ENCODE measurements around the gene ACOT4.
A peak's percentile ranks its signal among the peaks of the same experiment; 100 is the strongest.
"Not testable (repeated sequence)": the region's sequence is repeated elsewhere in the genome, so short reads cannot be mapped to it uniquely, and the experiment has no call there.

ACOT4 gene

GRCh38 chr14:73591690-73592449 is at the start of gene ACOT4:
ACOT4 (plus strand) TSS chr14:73591873; CDS start chr14:73591960, 87 bp downstream.
- DNase-seq (ENCODE audit: low read depth in 1 of 2, low spot score in 1 of 2): peak; percentile 29 to 32

GRCh38 chr14:73542961-73543360 is 48.7 kb upstream of the ACOT4 start:
- not testable (repeated sequence) for DNase-seq (ENCODE audit: low read depth in 1 of 2, low spot score in 1 of 2)

GRCh38 chr14:73545353-73545752 is 46.3 kb upstream of the ACOT4 start:
- DNase-seq (ENCODE audit: low read depth in 1 of 2, low spot score in 1 of 2): not testable (repeated sequence)

GRCh38 chr14:73549097-73549496 is 42.6 kb upstream of the ACOT4 start:
- not testable (repeated sequence) for DNase-seq (ENCODE audit: low read depth in 1 of 2, low spot score in 1 of 2)

GRCh38 chr14:73549889-73550524 is 41.7 kb upstream of the ACOT4 start:
- not testable (repeated sequence) for DNase-seq (ENCODE audit: low read depth in 1 of 2, low spot score in 1 of 2)

GRCh38 chr14:73553845-73554244 is 37.8 kb upstream of the ACOT4 start:
- DNase-seq (ENCODE audit: low read depth in 1 of 2, low spot score in 1 of 2): no peak

- not testable (repeated sequence) for DNase-seq (ENCODE audit: low read depth in 1 of 2, low spot score in 1 of 2)
Measured at GRCh38 chr14:73557201-73557600, 34.5 kb upstream of the ACOT4 start.

- DNase-seq (ENCODE audit: low read depth in 1 of 2, low spot score in 1 of 2): not testable (repeated sequence)
Measured at GRCh38 chr14:73558238-73558637, 33.4 kb upstream of the ACOT4 start.

GRCh38 chr14:73562256-73562655 is 29.4 kb upstream of the ACOT4 start:
- DNase-seq (ENCODE audit: low read depth in 1 of 2, low spot score in 1 of 2): not testable (repeated sequence)

GRCh38 chr14:73562696-73563095 is 29.0 kb upstream of the ACOT4 start:
- DNase-seq (ENCODE audit: low read depth in 1 of 2, low spot score in 1 of 2): not testable (repeated sequence)

GRCh38 chr14:73566431-73566830 is 25.2 kb upstream of the ACOT4 start:
- not testable (repeated sequence) for DNase-seq (ENCODE audit: low read depth in 1 of 2, low spot score in 1 of 2)

- DNase-seq (ENCODE audit: low read depth in 1 of 2, low spot score in 1 of 2): not testable (repeated sequence)
Measured at GRCh38 chr14:73566935-73567334, 24.7 kb upstream of the ACOT4 start.

GRCh38 chr14:73567358-73567757 is 24.3 kb upstream of the ACOT4 start:
- no peak for DNase-seq (ENCODE audit: low read depth in 1 of 2, low spot score in 1 of 2)

GRCh38 chr14:73567951-73568885 is 23.5 kb upstream of the ACOT4 start:
- peak in 1 of 2 donors; percentile 11 for DNase-seq (ENCODE audit: low read depth in 1 of 2, low spot score in 1 of 2)

GRCh38 chr14:73568886-73569184 is 22.8 kb upstream of the ACOT4 start:
- not testable (repeated sequence) for DNase-seq (ENCODE audit: low read depth in 1 of 2, low spot score in 1 of 2)

GRCh38 chr14:73569185-73569958 is 22.3 kb upstream of the ACOT4 start, which contains the start of gene ACOT2:
ACOT2 (plus strand) TSS chr14:73569213; CDS start chr14:73569241, 28 bp downstream.
- peak; percentile 68 to 79 for DNase-seq (ENCODE audit: low read depth in 1 of 2, low spot score in 1 of 2)

- peak; percentile 37 to 43 for DNase-seq (ENCODE audit: low read depth in 1 of 2, low spot score in 1 of 2)
Measured at GRCh38 chr14:73570913-73571312, 20.8 kb upstream of the ACOT4 start.

- not testable (repeated sequence) for DNase-seq (ENCODE audit: low read depth in 1 of 2, low spot score in 1 of 2)
Measured at GRCh38 chr14:73573034-73573433, 18.6 kb upstream of the ACOT4 start.

- DNase-seq (ENCODE audit: low read depth in 1 of 2, low spot score in 1 of 2): not testable (repeated sequence)
Measured at GRCh38 chr14:73573740-73574139, 17.9 kb upstream of the ACOT4 start.

GRCh38 chr14:73574251-73574650 is 17.4 kb upstream of the ACOT4 start:
- not testable (repeated sequence) for DNase-seq (ENCODE audit: low read depth in 1 of 2, low spot score in 1 of 2)

GRCh38 chr14:73576391-73576790 is 15.3 kb upstream of the ACOT4 start:
- no peak for DNase-seq (ENCODE audit: low read depth in 1 of 2, low spot score in 1 of 2)

Data from activated CD4-positive, alpha-beta T cell treated with anti-CD3 and anti-CD28 coated beads, Interleukin-2, amount 50 U/mL, for 24 hours (primary cell).